GM12873 (cell line): ENCODE data around the gene MCM5.

Experiments used
- TF ChIP-seq, protein P1 (sequence below): IDR thresholded peaks from 2 replicates; pipeline ENCODE4 v1.5.1; 2012; ENCODE audit warnings: low read depth, mild to moderate bottlenecking, moderate library complexity, low read length, control low read depth; ENCODE audit not compliant: insufficient read depth; ENCODE audit errors: missing control alignments

Gene MCM5

DNA sequence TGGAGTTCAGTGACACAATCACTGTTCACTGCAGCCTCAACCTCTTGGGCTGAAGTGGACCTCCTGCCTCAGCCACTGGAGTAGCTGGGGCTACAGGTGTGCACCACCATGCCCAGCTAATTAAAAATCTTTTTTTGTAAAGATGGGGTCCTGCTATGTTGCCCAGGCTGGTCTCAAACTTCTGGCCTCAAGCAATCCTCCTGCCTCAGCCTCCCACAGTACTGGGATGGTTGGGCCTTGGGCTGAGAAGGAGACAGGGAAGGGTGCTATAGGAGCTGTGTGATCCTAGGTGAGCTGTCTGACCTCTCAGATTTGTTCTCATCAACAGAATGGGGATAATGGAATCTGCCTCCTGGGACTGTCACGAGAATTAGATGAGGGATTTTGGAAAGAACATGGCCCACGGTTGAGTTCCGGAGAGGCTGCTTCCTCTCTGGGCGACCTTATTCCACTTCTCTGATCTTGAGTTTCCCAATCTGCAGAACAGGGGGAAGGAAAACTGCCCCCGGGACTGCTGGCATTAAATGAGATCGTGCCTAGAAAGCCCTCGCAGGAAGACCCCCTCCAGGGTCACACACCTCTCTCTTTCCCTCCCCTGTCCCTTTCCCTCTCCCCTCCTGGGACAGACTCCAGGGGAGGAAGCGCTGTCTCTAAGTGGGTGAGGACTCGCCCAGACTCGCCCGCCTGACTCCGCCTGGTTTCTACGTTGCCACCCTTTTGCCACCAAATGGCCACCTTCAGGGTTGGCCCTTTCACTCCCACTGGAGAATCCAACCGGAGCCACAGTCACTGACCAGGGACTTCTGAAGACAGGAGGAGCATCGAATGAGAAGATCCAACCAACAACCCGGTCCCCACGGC, 50.1 kb downstream of the MCM5 start:
- TF ChIP-seq, protein P1, sequence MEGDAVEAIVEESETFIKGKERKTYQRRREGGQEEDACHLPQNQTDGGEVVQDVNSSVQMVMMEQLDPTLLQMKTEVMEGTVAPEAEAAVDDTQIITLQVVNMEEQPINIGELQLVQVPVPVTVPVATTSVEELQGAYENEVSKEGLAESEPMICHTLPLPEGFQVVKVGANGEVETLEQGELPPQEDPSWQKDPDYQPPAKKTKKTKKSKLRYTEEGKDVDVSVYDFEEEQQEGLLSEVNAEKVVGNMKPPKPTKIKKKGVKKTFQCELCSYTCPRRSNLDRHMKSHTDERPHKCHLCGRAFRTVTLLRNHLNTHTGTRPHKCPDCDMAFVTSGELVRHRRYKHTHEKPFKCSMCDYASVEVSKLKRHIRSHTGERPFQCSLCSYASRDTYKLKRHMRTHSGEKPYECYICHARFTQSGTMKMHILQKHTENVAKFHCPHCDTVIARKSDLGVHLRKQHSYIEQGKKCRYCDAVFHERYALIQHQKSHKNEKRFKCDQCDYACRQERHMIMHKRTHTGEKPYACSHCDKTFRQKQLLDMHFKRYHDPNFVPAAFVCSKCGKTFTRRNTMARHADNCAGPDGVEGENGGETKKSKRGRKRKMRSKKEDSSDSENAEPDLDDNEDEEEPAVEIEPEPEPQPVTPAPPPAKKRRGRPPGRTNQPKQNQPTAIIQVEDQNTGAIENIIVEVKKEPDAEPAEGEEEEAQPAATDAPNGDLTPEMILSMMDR = no peak

DNA sequence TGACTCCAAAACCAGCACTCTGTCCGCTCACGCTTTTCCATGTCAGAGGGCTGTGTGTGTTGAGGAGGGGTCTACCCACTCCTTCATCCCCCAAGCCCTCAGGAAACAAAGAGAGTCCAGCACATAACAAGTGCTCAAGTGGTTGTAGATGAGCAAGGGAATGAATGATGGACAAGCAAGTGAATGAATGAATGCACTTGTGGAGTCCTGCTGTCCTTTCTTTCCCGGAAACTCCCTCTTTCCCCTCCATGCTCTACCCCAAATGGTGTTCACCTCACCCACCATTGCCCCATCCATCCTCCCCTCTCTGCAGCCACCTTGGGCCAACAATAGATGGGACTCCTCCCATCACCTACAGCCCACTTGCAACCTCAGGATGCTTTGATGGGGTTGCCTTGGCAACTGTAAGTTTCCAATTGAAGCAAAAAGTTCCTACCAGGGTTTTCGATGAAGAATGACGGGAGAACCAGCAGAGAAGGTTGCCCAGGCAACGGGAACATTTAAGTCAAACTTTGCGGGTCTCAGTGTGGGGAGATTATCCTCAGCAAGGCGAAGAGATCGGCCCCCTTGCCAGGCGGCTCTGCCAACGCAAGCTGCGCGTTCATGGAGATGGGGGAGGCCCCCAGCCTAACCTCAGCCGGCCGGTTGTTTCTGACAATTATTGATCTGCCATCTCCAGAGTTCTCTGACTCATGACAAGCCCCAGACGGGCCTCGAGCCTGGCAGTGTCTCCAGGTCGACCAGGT, 51.1 kb downstream of the MCM5 start:
- TF ChIP-seq, protein P1 = no peak

- TF ChIP-seq, protein P1 = no peak
These were observed 51.7 kb downstream of the MCM5 start for GRCh38 chr22:35451592-35451991.

GRCh38 chr22:35452351-35452781, 52.4 kb downstream of the MCM5 start:
- TF ChIP-seq, protein P1 = no peak

- TF ChIP-seq, protein P1 = no peak
These were observed 53.1 kb downstream of the MCM5 start for GRCh38 chr22:35452810-35453743.

- TF ChIP-seq, protein P1 = peak; percentile 6
These were observed 54.6 kb downstream of the MCM5 start for GRCh38 chr22:35454416-35455054.
